GM19467 (cell line): Measurements from ENCODE around the gene GAMT.

ENCODE experiments used
- ATAC-seq: cut with Tn5 transposase; IDR thresholded peaks from one replicate; pipeline ENCODE4 v1.9.1; 2021; ENCODE audit warnings: mild to moderate bottlenecking, moderate library complexity; ENCODE audit not compliant: unreplicated experiment

GAMT gene

DNA sequence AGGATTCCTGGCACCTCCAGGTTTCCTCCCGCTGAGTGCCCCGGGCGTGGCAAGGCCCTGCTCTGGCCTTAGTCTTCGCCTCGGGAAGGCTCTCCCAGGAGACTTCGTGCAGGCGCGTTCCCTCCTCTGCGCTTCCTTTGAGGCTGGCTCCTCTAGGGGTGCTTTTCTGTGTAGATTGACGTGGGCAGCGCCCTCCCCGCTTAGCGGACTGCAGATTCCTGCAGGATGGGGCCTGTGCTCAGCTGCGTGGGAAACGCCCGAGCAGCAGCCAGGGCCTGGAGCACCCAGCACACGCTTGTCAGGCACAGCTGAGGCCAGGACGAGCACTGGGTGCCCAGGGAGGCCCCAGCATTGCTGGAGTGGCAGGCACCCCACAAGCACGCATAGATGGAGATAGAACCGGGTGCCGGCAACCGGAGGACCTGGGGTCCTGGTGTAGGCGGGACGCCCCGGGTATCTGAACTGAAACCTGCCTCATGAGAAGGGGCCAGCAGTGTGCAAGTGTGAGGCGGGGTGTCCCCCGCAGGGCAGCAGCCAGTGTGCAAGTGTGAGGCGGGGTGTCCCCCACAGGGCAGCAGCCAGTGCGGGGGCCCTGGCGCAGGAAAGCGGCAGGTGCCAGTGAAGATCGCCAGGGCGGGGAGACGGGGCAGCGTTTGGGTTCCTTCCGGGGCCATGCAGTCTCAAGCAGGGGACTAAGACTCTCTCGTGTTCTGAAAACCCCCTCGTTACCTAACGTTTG is 14.2 kb downstream of the GAMT start:
- ATAC-seq = no peak

DNA sequence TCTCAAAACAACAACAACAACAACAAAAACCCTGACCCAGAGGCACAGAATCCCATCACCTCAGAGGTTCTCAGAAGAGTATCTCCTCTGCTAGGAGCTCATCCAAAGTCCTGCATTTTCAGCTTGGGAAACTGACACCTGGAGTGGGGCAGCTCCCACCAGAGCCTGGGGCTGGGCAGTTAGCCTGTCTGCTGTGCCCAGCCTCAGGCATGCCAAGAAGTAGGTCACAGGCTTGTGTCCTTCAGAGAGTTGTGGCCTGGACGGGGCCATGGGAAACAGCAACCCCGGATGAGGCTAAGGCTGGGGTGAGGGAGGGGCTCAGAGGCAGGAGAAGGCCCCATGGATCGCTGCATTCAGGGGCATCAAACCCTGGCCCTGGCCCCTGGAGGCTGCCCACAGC is 15.5 kb downstream of the GAMT start:
- no peak for ATAC-seq

DNA sequence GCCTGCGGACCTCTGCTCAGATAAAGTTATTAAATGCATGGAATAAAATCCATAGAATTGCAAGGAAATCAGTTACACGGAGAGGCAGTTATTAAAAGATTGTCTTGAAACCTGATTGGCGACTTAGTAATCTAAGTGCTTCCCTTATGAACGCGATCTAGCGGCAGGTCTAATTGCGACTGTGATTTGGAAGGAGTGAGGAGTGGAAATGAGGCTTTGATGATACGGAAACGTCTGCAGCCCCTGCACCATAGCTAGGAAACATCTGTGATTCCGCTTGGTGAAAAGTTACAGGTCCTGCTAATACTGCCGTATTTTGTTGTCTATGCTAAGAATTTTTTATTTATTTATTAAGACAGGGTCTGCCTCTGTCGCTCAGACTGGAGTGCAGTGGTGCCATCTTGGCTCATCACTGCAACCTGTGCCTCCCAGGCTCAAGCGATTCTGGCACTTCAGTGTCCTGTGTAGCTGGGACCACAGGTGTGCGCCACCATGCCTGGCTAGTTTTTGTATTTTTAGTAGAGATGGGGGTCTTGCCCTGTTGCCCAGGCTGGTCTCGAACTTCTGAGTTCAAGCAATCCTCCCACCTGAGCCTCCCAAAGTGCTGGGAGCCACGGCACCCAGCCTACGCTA is 16.7 kb downstream of the GAMT start:
- ATAC-seq = no peak

DNA sequence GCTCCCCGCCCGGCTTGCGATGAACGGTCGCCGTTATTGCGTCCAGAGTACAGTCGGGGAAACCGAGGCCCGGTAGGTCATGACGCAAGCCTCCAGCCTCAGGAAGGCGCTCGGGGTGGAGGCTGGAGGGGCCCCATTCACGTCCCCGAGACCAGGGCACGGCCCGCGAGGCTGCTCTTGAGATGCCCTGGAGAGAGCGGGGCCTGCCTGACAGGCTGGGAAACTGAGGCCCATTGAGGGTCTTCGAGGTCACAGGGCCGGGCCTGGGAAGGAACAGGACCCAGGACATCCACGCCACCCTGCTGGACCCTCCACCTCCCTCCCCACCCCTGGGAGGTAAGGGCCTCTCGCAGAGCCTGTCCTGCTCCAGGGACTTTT is 17.3 kb downstream of the GAMT start:
- no peak for ATAC-seq

DNA sequence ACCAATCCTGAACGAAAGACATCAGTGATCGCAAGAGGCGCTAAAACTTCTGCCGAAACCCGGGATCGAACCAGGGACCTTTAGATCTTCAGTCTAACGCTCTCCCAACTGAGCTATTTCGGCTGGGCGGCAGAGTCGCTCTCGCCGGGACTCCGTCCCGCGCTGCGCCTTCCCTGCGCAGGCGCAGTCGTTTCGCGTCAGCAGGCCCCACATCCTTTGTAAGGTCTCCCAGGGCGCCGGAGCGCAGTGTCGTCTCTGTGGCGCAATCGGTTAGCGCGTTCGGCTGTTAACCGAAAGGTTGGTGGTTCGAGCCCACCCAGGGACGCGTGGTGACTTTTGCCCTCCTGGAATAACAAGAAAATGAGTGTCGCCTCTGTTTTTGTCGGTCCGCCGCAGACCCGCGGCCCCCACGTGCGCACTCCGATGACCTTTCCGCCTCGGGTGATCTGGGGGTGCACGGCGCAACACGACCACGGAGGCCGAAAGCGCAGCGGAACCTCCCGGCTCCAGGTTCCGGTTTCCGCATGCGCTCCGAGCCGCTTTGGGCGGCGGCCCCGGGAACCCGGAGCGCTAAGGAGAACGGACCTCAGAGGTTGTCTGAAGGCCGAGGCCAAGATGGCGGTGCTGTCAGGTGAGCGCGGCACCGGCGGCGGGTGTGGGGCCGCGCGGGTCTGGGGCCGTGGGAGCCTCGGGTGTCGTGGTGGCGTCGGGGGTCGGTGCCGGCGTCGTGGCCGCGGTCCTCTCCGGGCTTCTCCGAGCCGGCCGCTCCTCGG is 17.8 kb downstream of the GAMT start, which contains the start of gene NDUFS7:
Gene NDUFS7, plus strand, starts transcription at position 596 of the 773 bp plus-strand sequence. Its CDS starts 20 bp downstream, at position 616.
- ATAC-seq = peak; percentile 67

DNA sequence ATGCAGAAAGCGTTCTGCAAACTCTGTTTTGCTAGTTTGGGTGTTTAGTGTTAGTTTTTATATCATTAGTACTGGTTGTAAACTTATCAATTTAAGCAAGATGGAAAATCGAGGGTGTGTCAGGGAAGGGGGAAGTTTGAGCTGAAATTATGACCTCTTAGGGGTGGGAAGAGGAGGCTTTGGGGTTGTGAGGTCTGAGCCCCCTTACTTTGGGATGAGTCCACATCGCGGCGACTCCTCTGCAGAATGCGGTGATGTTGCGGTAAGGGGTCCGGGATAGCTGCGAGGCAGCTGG is 18.4 kb downstream of the GAMT start:
- no peak for ATAC-seq

DNA sequence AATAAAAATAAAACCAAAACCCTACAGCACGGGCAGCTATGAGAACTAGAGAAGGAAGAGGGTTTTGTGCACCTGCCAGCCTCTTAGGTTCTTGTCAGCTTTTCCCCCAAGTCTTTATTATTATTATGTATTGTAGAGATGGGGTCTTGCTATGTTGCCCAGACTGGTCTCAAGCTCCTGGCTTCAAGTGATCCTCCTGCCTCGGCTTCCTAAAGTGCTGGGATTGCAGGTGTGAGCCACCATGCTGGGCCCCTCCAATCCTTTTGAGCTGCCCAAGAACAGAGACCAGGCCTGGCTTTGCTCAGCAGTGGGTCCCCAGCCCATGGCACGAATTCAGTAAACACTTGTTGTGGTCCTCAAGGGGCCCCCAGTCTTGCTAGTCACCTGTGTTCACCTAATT is 19.1 kb downstream of the GAMT start:
- ATAC-seq = no peak

DNA sequence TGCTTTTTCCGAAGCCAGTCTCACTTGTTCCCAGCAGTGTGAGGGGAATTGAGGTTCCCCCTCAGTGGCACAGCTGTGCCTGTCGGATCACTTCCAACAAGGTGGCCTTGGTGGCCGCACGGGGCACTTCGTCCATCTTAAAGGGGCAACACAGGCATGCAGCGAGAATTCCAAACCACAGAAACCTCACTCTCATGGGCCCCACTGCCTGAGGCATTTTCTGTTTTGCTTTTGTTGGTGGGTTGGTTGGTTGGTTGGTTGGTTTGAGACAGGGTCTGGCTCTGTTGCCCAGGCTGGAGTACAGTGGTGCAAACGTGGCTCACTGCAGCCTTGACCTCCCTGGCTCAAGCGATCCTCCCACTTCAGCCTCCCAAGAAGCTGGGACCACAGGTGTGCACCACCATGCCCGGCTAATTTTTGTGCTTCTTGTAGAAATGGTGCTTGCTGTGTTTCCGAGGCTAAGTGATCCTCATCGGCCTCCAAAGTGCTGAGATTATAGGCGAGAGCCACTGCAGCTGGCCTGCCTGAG is 21.3 kb downstream of the GAMT start:
- ATAC-seq = no peak

DNA sequence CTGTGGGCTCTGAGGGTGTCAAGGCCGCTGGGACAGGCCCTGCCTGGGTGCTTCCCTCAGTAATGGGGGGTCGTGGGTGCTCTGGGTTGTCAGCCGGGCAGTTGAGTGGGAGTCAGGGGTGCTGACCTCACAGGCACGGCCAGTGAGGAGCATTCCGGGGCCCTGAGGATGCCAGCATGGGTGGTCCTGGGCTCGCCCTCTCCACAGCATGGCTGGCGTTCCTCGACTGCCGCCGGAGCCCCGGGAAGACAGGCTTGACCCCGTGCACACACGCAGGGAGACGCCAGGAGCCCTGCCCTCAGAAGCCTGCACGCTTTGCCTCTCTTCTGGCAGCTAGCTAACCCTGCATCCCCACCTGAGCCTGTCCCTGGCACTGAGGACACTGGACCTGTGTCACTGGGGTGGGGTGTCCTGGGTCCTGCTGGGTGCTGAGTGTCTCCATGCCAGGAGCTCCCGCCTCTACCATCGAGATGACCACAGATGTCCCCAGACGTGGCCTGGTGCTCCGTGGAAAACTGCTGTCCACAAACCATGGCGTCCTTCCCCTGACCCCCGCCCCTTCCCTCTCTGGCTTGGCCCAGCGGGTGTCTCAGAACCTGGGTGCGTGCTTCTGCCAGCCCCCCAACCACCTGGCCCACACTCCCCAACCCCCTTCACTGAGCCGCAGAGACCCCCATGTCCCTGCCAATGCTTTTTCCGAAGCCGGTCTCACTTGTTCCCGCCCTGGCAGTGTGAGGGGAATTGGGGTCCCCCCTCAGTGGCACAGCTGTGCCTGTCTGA is 22.0 kb downstream of the GAMT start:
- ATAC-seq = no peak

DNA sequence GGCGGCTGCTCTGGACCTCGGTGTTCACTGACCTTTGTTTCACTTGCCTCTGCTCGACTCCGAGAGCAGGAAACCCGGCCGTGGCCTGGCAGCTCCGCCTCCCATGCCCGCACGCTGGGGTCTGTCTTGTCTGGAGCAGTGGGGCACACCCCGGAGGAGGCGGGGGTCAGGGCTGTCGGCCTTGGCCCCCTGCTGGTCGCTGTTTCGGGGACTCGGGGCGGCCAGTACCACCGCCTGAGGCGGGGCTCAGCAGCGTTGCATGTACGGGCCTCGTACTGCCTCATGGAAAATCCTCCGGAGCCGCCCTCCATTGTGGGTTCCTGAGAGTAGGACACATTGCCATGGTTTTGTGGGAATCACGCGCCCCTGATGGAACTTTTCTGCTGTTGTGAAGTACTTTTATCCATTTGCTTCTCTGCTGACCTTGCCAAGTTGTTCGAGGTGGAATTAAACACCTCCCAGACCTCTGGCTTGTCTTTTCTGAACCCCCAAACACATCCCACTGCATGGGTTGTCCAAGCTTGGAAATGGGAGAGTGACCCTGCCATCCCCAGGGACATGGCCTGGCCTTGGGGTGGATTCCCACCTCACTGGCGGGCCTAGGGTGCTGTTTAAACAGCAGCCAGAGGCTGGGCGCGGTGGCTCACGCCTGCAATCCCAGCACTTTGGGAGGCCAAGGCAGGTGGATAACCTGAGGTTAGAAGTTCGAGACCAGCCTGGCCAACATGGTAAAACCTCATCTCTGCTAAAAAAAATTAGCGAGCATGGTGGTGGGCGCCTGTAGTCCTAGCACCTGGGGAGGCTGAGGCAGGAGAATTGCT is 23.2 kb downstream of the GAMT start:
- ATAC-seq = no peak

DNA sequence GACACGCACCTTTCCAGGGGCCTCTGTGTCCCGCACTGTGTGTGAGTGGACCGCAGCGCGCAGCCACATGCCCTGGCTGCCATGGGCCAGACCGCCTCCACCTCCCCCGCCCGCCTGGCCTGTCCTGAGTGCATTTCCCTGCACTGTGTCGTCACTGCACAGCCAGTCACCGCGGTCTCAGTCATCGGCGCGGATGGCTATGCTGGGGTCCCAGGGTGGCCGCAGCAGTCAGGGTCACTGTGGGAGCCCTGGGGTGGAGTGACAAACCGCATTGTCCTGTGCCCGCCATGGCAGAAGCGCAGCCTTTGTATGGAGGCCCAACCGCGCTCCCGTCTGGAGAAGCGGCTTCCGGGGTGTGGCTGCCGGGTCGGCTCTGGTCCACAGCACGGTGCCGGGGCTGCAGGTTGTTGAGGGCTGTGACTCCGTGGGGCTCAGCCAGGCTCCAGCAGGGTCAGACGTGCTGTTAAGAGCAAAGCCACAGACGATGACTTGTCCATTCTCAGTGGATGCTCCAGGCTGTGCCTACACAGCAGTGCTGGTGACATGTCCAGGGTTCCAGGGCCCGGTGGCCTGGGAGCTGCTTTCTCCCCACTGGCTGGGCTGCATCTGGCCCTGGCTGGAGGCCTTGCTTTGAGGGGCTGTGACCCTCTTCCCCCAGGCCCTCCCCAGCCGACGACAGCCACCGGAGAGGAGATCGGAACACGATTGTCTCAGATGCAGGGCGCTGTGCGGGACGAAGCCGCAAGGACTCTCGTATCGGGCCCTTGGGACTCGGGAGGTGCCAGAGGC is 24.0 kb downstream of the GAMT start:
- ATAC-seq = no peak

DNA sequence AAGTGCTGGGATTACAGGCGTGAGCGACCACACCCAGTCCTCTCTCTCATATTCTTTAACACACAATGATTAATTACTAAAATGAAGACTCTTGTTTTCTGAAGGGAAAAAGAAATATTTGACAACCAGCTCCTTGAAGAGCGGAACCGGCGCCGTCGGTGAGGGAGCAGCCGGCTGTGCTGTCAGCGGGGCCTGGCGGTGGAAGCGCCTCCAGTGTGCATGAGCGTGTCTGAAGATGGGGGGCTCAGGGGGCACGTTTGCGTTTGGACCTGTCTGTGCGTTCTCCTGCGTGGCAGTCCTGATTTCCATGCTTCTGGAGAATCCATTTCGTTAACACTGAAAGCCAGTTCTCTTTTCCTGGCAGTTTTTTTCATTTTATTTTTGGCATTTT is 24.9 kb downstream of the GAMT start:
- ATAC-seq = no peak

DNA sequence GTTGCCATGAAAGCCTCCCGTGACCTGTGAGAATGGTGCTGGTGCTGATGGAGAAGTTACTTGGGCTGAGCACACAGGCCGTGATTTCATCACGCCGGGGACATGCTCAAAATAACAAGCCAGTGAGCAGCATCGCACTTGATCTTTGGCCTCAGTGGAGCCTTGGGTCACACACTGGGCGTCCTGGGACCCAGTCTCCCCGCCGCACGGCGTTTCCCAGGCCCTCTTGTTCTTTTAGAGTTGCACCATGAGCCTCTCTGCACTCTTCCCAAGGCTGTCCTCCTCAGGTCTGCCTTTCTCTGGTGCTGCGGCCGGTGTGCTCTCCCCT is 27.1 kb downstream of the GAMT start:
- no peak for ATAC-seq

DNA sequence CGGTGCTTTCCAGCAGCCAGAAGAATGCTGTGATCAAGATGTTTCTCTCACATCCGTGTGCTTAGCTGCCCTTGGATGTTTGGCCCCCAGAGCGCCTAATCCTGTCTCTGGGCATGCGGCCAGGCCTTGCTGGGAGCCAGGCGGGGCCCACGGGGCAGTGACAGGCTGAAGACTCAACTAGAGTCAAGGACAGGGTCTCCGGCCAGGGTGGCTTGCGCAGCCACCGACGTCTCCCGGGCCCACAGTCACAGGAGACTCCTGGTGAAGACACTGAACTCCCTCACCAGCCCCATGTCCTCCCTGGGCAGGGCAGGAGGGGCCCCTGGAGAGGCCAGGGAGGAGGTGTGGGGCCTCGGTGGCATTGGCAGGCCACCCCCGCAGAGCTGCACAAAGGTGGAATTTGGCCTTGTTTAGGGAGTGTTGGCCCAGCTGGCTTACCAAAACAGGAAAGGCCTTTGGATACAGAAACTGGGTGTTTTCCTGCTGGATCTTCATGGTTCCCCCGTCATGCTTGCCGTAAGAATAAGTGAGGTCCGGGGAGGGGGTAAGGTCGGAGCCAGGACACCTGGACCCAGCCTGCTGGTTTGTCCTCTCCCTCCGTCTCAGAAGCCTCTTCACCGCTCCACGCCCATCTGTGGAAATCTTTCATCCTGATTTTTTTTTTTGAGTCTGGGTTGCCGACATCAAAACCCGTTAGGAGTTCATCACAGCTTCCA is 27.6 kb downstream of the GAMT start:
- ATAC-seq = no peak

DNA sequence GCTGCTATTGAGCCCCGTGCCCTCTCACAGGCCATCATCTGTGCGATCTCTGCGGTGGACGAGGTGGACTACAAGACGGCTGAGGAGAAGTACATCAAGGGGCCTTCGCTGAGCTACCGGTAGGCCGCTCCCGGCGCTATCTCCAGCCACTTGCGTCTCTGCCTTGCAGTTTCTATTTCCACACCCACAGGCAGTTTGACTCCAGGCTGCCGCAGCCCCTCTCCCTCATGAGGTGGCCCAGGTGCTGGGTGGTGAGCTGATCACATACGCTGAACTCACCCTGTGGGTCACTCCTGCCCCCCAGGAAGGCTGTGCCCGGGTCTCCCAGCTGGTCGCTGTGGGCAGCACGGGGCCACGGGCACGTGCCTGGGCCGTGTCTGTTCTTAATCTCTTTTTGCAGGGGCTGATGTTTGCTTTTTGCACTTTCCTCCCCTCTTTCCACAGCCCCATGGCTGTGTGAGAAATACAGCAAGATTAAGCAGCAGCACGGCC is 28.3 kb downstream of the GAMT start:
- no peak for ATAC-seq

DNA sequence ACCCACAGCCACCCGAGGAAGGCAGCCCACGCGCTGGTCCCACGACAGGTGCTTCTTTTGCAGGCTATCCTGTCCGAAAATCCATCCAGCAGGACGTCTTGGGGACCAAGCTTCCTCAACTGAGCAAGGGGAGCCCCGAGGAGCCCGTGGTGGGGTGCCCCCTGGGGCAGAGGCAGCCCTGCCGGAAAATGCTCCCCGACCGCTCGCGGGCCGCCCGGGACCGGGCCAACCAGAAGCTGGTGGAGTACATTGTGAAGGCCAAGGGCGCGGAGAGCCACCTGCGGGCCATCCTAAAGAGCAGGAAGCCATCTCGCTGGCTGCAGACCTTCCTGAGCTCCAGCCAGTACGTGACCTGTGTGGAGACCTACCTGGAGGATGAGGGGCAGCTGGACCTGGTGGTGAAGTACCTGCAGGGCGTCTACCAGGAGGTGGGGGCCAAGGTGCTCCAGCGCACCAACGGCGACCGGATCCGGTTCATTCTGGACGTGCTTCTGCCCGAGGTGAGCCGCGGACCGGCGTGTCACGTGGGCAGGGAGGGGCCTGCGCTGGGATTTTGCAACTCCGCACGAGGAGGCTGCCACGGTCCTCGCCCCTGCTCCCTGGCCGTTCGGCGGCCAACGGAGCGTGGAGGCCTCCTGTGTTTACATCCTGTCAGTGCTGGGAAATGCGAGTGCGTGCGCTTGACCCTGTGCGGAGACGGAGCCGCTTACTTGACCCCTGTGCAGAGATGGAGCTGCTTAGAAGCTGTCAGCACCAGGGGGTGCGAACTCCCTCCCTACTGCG is 30.6 kb downstream of the GAMT start:
- ATAC-seq = no peak

DNA sequence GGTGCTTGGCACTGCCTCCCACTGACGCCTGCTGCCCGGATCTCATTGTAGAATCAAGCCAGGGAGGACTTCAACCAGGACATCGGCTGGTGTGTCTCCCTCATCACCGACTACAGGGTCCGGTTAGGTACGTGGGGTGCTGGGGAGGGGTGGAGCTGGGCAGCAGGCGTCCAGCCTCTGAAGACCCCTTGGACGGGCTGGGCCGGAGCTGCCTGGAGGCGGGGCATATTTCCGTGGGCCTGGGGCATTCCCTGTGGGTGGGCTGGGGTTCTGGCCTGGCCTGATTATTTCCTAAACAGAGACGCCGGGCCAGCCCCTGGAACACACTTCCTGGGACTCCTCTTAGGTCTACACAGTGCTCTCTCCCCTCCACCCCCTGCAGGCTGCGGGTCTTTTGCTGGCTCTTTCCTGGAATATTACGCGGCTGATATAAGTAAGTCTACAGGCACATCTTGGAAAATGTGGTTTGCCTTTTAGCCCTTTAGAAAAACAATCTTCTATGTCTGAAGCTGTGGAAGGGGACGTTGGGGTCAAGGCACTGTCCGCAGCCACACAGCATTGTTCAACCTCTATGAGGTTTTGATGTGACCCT is 32.0 kb downstream of the GAMT start:
- no peak for ATAC-seq
